ENCODE results near the gene FOXO1. TPM values are rescaled to one million over a fixed set of nuclear protein-coding genes. Genes with fewer than 3 reads are reported as not detected.
A peak's percentile ranks its signal among the peaks of the same experiment; 100 is the strongest.

Gene FOXO1
- total and polyA plus RNA-seq, 2 of the 13 experiments (the other 11 are each of a cell fraction or from before 2014, with no cell fraction given) = 8.1 to 13.1 TPM

DNA sequence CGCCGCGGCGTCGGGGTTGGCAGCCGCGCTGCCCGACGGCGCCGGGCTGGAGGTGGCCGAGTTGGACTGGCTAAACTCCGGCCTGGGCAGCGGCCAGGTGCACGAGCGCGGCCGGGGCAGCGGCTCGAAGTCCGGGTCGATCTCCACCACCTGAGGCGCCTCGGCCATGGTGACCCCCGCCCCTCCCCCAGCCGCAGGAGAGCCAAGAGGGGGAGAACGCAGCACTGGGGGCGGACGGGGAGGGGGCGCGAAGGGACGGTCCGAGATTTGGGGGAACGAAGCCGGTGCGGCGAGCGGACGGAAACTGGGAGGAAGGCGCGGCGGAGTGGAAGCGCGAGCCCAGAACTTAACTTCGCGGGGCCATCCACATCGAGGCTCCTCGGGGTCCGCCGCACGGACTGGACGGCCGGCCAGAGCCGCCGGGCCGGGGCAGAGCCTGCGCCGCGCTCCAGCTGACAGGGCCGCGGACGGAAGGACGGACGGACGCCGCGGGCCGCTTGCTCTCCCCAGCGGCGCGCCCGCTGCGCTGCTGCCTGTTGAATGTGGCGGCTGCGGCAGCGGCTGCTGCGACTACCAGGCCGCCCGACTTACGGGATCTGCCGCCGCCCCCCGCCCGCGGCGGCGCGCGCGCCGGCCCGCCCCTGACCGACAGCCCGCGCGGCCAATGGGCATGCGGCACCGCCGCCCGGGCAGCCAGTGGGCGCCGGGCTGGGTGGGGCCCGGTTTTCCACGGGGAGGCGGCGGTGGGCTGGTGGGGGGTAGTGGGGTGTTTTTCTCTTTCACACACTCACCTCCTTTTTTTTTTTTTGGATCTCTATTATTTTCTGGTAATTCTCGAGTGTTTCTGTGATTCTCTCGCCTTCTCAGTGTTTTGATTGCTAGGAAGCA, at the start of gene FOXO1 (continued):
- TF ChIP-seq, protein P1, sequence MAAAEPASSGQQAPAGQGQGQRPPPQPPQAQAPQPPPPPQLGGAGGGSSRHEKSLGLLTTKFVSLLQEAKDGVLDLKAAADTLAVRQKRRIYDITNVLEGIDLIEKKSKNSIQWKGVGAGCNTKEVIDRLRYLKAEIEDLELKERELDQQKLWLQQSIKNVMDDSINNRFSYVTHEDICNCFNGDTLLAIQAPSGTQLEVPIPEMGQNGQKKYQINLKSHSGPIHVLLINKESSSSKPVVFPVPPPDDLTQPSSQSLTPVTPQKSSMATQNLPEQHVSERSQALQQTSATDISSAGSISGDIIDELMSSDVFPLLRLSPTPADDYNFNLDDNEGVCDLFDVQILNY (CRISPR knock-in tag; conservative IDR thresholded peaks at IDR 0.05) = 0 out of 2 replicates have a peak, but pooled peaks have one; percentile 18
- 0 out of 2 replicates have a peak, but pooled peaks have one; percentile 2 for TF ChIP-seq HNF4G (IDR thresholded peaks at IDR 0.05; ENCODE audit: borderline replicate concordance, low read depth, low read length)
- TF ChIP-seq HNF4G (CRISPR knock-in tag; IDR thresholded peaks at IDR 0.05; ENCODE audit: borderline replicate concordance, low read depth) = peak; percentile 26; the same call in 1 of the 2 replicates
- TF ChIP-seq, protein P2, sequence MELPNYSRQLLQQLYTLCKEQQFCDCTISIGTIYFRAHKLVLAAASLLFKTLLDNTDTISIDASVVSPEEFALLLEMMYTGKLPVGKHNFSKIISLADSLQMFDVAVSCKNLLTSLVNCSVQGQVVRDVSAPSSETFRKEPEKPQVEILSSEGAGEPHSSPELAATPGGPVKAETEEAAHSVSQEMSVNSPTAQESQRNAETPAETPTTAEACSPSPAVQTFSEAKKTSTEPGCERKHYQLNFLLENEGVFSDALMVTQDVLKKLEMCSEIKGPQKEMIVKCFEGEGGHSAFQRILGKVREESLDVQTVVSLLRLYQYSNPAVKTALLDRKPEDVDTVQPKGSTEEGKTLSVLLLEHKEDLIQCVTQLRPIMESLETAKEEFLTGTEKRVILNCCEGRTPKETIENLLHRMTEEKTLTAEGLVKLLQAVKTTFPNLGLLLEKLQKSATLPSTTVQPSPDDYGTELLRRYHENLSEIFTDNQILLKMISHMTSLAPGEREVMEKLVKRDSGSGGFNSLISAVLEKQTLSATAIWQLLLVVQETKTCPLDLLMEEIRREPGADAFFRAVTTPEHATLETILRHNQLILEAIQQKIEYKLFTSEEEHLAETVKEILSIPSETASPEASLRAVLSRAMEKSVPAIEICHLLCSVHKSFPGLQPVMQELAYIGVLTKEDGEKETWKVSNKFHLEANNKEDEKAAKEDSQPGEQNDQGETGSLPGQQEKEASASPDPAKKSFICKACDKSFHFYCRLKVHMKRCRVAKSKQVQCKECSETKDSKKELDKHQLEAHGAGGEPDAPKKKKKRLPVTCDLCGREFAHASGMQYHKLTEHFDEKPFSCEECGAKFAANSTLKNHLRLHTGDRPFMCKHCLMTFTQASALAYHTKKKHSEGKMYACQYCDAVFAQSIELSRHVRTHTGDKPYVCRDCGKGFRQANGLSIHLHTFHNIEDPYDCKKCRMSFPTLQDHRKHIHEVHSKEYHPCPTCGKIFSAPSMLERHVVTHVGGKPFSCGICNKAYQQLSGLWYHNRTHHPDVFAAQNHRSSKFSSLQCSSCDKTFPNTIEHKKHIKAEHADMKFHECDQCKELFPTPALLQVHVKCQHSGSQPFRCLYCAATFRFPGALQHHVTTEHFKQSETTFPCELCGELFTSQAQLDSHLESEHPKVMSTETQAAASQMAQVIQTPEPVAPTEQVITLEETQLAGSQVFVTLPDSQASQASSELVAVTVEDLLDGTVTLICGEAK (IDR thresholded peaks at IDR 0.05) = no peak
- TF ChIP-seq, protein P2 (CRISPR knock-in tag; IDR thresholded peaks at IDR 0.05) = no peak; the same call in 1 of the 2 replicates
- TF ChIP-seq, protein P3, sequence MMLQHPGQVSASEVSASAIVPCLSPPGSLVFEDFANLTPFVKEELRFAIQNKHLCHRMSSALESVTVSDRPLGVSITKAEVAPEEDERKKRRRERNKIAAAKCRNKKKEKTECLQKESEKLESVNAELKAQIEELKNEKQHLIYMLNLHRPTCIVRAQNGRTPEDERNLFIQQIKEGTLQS (CRISPR knock-in tag; IDR thresholded peaks at IDR 0.05) = 0 out of 2 replicates have a peak, but pooled peaks have one; percentile 7
- TF ChIP-seq, protein P4, sequence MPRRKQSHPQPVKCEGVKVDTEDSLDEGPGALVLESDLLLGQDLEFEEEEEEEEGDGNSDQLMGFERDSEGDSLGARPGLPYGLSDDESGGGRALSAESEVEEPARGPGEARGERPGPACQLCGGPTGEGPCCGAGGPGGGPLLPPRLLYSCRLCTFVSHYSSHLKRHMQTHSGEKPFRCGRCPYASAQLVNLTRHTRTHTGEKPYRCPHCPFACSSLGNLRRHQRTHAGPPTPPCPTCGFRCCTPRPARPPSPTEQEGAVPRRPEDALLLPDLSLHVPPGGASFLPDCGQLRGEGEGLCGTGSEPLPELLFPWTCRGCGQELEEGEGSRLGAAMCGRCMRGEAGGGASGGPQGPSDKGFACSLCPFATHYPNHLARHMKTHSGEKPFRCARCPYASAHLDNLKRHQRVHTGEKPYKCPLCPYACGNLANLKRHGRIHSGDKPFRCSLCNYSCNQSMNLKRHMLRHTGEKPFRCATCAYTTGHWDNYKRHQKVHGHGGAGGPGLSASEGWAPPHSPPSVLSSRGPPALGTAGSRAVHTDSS (CRISPR knock-in tag; conservative IDR thresholded peaks at IDR 0.05) = no peak
- TF ChIP-seq, protein P5, sequence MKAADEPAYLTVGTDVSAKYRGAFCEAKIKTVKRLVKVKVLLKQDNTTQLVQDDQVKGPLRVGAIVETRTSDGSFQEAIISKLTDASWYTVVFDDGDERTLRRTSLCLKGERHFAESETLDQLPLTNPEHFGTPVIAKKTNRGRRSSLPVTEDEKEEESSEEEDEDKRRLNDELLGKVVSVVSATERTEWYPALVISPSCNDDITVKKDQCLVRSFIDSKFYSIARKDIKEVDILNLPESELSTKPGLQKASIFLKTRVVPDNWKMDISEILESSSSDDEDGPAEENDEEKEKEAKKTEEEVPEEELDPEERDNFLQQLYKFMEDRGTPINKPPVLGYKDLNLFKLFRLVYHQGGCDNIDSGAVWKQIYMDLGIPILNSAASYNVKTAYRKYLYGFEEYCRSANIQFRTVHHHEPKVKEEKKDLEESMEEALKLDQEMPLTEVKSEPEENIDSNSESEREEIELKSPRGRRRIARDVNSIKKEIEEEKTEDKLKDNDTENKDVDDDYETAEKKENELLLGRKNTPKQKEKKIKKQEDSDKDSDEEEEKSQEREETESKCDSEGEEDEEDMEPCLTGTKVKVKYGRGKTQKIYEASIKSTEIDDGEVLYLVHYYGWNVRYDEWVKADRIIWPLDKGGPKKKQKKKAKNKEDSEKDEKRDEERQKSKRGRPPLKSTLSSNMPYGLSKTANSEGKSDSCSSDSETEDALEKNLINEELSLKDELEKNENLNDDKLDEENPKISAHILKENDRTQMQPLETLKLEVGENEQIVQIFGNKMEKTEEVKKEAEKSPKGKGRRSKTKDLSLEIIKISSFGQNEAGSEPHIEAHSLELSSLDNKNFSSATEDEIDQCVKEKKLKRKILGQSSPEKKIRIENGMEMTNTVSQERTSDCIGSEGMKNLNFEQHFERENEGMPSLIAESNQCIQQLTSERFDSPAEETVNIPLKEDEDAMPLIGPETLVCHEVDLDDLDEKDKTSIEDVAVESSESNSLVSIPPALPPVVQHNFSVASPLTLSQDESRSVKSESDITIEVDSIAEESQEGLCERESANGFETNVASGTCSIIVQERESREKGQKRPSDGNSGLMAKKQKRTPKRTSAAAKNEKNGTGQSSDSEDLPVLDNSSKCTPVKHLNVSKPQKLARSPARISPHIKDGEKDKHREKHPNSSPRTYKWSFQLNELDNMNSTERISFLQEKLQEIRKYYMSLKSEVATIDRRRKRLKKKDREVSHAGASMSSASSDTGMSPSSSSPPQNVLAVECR (CRISPR knock-in tag; IDR thresholded peaks at IDR 0.05; ENCODE audit: borderline replicate concordance) = peak; percentile 83
- peak; percentile 43; the same call in 1 of the 3 replicates for TF ChIP-seq MXI1 (IDR thresholded peaks at IDR 0.05; ENCODE audit: borderline replicate concordance, low read depth, low read length)
- peak; percentile 44; the same call in 1 of the 2 replicates for TF ChIP-seq HNF4A (CRISPR knock-in tag; IDR thresholded peaks at IDR 0.05)
